ENCODE results near the gene MBTD1.
"Not testable (repeated sequence)": the region's sequence is repeated elsewhere in the genome, so short reads cannot be mapped to it uniquely, and the experiment has no call there.

The MBTD1 gene

DNA sequence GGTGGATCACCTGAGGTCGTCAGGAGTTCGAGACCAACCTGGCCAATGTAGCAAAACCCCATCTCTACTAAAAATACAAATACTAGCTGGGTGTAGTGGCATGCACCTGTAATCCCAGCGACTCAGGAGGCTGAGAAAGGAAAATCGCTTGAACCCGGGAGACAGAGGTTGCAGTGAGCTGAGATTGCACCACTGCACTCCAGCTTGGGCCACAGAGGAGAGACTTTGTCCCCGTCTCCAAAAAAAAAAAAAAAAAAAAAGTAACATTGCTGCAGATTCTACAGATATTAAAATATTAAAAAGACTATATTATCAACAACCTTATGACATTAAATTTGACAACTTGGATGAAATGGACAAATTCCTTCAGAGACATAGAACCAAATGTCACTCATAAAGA lies 25.7 kb downstream of the MBTD1 start:
- TF ChIP-seq, protein P1, sequence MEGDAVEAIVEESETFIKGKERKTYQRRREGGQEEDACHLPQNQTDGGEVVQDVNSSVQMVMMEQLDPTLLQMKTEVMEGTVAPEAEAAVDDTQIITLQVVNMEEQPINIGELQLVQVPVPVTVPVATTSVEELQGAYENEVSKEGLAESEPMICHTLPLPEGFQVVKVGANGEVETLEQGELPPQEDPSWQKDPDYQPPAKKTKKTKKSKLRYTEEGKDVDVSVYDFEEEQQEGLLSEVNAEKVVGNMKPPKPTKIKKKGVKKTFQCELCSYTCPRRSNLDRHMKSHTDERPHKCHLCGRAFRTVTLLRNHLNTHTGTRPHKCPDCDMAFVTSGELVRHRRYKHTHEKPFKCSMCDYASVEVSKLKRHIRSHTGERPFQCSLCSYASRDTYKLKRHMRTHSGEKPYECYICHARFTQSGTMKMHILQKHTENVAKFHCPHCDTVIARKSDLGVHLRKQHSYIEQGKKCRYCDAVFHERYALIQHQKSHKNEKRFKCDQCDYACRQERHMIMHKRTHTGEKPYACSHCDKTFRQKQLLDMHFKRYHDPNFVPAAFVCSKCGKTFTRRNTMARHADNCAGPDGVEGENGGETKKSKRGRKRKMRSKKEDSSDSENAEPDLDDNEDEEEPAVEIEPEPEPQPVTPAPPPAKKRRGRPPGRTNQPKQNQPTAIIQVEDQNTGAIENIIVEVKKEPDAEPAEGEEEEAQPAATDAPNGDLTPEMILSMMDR (IDR thresholded peaks at IDR 0.05; ENCODE audit: control insufficient read depth, extremely low read depth, insufficient read depth) = no peak

DNA sequence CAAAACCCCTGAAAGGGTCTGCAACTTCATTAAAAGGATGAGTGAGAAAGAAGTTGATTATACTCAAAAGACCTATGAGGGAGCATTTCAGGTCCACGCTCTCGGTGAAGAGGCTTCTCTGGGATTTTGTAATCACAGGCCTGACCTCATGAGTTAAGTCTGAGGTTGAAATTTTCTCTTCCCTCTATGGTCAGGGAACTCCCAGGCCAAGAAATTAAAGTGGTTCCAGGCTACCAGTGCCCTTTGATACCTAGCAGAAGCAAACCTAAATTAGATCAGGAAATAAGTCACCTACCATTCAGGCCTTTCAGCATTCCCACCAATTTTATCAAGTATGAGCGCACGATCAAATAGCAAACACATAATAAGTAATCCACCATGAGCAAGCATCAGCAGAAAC lies 27.9 kb downstream of the MBTD1 start:
- DNase-seq (ENCODE audit: low read depth) = no peak
- TF ChIP-seq, protein P1 (IDR thresholded peaks at IDR 0.05; ENCODE audit: control insufficient read depth, extremely low read depth, insufficient read depth) = no peak
- H3K4me3 ChIP-seq (ENCODE audit: low read depth, low read length) = no peak overlapping the region

More for the DNA sequence above, 25.7 kb downstream of the MBTD1 start:
- H3K4me3 ChIP-seq (ENCODE audit: low read depth, low read length) = no peak overlapping the region
- no peak for DNase-seq (ENCODE audit: low read depth)

DNA sequence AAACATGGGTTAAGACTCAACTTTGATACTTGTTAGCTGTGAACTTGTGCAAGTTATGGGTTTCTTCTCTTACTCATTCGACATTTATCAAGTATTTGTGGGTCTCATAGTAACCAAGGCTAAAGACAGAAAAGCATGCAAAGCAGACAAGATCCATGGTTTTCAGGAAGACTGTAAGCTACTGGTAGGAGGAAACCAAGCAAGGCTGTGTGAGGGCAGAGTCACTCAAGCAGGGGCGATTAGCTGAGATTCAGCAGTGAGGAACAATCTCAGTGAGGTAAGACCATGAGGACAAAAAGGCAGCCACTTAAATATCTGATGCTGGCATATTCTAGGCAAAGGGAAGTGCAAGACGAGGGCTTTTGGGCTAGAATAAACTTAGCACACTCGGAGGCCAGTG lies 29.5 kb downstream of the MBTD1 start:
- TF ChIP-seq, protein P1 (IDR thresholded peaks at IDR 0.05; ENCODE audit: control insufficient read depth, extremely low read depth, insufficient read depth) = no peak
- no peak for DNase-seq (ENCODE audit: low read depth)
- H3K4me3 ChIP-seq (ENCODE audit: low read depth, low read length) = no peak overlapping the region

DNA sequence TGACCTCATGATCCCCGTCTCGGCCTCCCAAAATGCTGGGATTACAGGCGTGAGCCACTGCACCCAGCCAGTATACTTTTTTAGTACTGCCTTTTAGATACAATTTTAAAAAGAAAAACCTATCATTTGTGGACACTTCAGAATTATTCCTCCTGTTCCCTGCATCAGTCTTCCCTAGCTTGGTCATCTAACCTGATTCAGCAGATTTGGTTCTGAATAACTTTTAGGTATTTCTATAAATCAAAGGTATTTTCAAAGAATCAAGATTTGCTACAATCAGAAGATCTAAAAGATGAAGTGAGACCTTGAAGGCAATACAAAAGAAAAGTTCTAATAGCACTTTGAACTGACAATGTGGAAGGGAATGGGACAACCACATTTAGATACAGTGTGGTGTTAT lies 30.0 kb downstream of the MBTD1 start:
- DNase-seq (ENCODE audit: low read depth) = no peak
- H3K4me3 ChIP-seq (ENCODE audit: low read depth, low read length) = no peak overlapping the region
- TF ChIP-seq, protein P1 (IDR thresholded peaks at IDR 0.05; ENCODE audit: control insufficient read depth, extremely low read depth, insufficient read depth) = no peak

DNA sequence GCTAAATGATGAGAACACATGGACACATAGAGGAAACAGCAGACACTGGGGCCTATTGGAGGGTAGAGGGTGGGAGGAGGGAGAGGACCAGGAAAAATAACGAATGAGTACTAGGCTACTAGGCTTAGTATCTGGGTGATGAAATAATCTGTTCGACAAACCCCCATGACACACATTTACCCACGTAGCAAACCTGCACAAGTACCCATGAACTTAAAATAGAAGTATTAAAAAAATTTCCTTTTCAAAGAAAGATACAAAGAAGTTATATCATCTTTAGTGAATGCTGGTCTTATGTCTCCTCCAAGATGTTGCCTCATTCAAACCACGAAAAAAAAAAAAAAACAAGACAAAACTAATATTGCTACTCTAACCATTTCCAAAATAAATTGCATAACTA lies 31.7 kb downstream of the MBTD1 start:
- TF ChIP-seq, protein P1 (IDR thresholded peaks at IDR 0.05; ENCODE audit: control insufficient read depth, extremely low read depth, insufficient read depth) = no peak
- DNase-seq (ENCODE audit: low read depth) = no peak
- H3K4me3 ChIP-seq (ENCODE audit: low read depth, low read length) = no peak overlapping the region

DNA sequence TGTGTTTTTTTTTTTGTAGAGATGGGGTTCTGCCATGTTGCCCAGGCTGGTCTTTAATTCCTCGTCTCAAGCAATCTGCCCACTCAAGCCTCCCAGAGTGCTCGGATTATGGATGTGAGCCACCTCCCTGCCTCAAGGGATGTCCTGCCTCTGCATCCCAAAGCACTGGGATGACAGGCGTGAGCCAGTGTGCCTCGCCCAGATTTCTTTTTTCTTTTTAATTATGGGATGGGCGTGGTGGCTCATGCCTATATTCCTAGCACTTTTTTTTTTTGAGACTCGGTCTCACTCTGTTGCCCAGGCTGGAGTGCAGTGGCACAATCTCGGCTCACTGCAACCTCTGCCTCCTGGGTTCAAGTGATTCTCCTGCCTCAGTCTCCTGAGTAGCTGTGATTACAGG lies 34.3 kb downstream of the MBTD1 start:
- DNase-seq (ENCODE audit: low read depth); H3K4me3 ChIP-seq (ENCODE audit: low read depth, low read length): not testable (repeated sequence)

DNA sequence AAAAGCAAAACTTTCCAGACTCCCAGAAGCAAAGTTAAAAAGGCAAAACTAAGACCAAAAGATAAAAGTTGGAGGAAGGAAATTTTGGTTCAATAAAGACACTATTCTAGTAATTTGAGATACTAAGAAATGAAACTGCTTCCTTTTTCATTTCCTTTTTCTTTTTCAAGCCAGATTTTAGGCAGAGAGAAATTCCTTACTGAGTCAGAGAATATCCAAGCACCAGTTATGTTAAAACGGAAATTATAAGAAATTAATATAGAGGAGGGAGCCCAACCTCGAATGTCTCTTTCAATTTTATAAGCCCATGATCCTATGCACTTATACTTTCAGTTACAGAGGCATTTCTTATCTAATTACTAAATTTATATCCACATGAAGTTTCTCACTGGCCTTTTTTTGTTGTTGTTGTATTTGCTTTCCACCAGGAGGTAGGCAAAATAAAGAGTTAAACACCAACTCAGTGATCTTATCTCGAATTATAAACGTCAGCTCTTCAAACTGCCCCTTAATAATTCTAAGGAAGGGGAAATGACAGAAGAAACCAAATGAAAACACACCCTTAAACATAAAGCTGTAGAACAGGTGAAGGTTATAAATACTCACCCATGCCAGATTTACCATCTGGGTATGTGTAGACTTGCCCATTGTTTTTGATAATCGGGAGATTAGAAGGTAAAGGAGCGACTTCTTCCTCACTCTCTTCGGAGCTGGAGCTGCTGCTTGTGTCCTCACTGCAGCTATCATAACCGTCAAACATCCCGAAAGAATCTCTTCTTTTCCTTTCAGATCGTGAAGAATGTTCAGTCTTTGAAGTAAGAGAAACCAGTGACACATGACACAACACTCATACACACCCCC lies 35.2 kb downstream of the MBTD1 start:
- TF ChIP-seq, protein P1 (IDR thresholded peaks at IDR 0.05; ENCODE audit: control insufficient read depth, extremely low read depth, insufficient read depth) = no peak
- DNase-seq (ENCODE audit: low read depth) = peak; percentile 25
- peak overlapping the region; percentile 8; the same call in 1 of the 2 replicates for H3K4me3 ChIP-seq (ENCODE audit: low read depth, low read length)
